Activated CD8-positive, alpha-beta memory T cell treated with anti-CD3 and anti-CD28 coated beads, Interleukin-2, amount 50 U/mL, for 1 hour (primary cell): ENCODE measurements around the gene TRIM44.
"Not testable (repeated sequence)": the region's sequence is repeated elsewhere in the genome, so short reads cannot be mapped to it uniquely, and the experiment has no call there.

Source experiments
- DNase-seq: peaks from one replicate; pipeline ENCODE4 v3.0.0-alpha.2; 2020; ENCODE audit errors: extremely low read depth

TRIM44 gene

DNA sequence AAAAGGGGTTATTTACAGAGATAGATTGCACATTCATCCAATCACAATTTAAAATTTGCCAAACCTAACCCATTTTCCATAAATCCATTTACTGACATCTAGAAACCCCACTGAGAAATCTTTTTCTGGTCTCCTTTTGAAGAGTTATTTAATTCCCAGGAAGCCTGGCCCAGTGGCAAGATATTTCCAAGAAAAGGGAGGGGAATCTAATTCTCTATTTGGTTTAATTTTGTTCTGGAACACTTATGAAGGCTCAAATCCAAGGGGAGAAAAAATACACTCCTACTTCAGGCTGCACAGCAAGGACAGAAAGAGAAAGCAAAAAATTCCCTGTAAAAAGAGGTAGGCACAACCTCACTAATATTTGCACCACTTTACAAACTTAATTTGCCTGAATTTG, 193.1 kb downstream of the TRIM44 start:
- no peak for DNase-seq

- DNase-seq: no peak
Measured at GRCh38 chr11:35856259-35856658, 193.7 kb downstream of the TRIM44 start.

DNA sequence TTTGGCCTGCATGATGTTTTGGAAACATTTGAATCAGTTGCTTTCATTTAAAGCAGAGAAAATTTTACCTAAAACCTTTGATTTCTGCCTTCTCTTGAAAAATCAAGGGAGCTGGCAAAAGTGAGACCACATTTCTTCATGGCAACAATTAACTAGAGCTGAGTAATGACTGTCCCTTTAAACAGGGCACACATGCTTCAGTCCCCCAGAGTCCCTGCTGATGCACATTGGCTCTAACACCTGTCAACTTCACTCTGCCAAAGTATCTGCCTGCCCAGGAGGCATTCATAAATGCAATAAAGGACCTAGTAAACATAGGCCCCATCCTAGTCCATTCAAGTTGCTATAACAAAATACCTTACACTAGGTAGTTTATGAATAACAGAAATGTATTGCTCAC, 194.2 kb downstream of the TRIM44 start:
- DNase-seq: no peak

DNA sequence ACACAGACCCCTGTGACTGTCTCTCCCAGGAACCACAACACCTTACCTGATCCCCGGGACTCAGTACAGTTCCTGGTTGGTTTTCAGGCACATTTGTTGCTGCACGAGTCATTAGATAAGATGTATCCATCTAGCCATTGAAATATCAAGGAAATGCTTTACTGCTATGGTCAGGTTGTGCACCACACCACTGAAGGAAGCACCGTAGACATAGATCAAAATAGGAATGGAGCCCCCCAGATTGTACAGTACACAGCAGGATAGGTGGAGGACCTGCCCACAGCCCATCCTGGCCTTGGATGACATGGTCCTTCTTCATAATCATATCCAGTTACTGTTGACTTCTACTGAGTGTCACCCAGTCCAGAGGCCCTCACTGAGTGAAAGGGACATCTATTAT, 195.3 kb downstream of the TRIM44 start:
- DNase-seq: no peak

GRCh38 chr11:35859301-35859700, 196.7 kb downstream of the TRIM44 start:
- DNase-seq: no peak

- DNase-seq: not testable (repeated sequence)
Measured at GRCh38 chr11:35860194-35860593, 197.6 kb downstream of the TRIM44 start.

DNA sequence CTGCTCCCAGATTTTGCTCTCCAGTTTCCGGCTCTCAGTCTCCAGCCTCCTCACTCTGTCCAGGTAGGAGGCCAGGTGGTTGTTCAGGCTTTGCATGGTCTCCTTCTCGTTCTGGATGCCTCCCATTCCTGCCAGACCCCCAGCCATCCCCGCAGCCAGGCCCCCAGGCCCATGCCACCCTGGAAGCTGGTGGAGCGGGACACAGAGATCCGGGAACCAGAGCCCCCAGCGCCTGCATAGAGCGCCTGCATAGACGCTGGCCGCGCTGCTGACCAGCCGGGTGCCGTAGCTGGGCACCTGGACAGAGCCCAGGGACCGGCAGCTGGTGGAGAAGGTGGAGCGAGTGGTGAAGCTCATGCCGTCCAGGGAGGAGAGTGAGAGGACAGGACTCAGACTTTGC, 198.6 kb downstream of the TRIM44 start:
- no peak for DNase-seq

DNA sequence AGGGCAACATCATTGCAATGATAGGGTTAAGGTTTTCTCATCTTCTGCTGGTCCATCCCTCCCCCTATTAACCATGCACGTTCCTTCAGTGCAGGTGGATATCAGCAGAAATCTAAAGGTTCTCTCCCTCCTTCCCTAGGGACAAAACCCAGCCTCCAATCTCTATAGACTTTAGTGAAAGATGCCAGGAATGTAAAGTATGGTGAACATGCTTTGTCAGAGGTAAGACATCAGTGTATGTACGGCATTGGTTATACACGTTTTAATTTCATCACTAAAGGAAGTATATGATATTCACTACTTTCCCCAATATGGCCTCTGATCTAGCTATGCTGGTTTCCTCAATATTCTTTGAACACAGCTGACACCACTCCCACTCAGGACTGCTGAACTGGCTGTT, 200.1 kb downstream of the TRIM44 start:
- no peak for DNase-seq

- no peak for DNase-seq
Measured at GRCh38 chr11:35864131-35864530, 201.6 kb downstream of the TRIM44 start.

DNA sequence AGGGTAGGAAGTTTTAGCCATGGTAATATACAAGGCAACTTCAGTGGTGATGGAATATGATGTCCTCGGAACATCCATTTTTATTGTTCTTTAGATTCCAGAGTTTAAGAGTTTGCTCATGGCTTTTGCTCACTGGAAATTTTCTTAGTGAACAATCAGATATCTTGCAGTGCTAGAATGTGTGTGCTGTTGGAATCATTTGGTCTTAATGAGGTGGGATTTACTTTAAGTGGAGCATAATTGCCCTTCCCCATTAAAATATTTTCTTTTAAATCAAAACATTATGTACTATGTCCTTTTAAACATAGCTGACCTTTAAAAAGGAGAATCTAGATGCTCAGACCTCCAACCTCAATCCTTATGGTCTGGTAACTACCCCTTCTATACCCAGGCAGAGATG, 204.0 kb downstream of the TRIM44 start:
- DNase-seq: no peak
